Neural cell (in vitro differentiated cells): Measurements from ENCODE around the gene CETP. TPM values are rescaled to one million over a fixed set of nuclear protein-coding genes. Genes with fewer than 3 reads are reported as not detected.

ENCODE experiments used
- H2AFZ ChIP-seq: fragments of 200-600, 300-800 bp; sonication (generic), shearing (Covaris generic); 2 replicates; pipeline ENCODE4 v1.6.0; 2014; ENCODE audit warnings: low read depth, mild to moderate bottlenecking, antibody characterized with exemption, low read length, moderate library complexity
- H3F3A ChIP-seq: fragments of 200-600 bp; shearing (Covaris generic); 2 replicates; pipeline ENCODE4 v1.6.1; 2016; ENCODE audit warnings: mild to moderate bottlenecking, moderate library complexity, mixed read lengths, antibody characterized with exemption, low read length; ENCODE audit not compliant: insufficient read depth, poor library complexity, severe bottlenecking
- H3K27ac ChIP-seq: fragments of 200-600, 300-800 bp; sonication (generic), shearing (Covaris generic); 2 replicates; pipeline ENCODE4 v1.5.1; 2014; ENCODE audit warnings: mild to moderate bottlenecking, low read length, moderate library complexity
- H3K27me3 ChIP-seq: fragments of 300-800, 200-600 bp; sonication (generic), shearing (Covaris generic); 2 replicates; pipeline ENCODE4 v1.6.0; 2014; ENCODE audit warnings: mild to moderate bottlenecking, low read depth, low read length, moderate library complexity; ENCODE audit not compliant: insufficient read depth
- H3K36me3 ChIP-seq: fragments of 300-800, 200-600 bp; sonication (generic), shearing (Covaris generic); 2 replicates; pipeline ENCODE4 v1.5.1; 2014; ENCODE audit warnings: mild to moderate bottlenecking, antibody characterized with exemption, low read length, moderate library complexity; ENCODE audit not compliant: insufficient read depth
- H3K4me2 ChIP-seq: fragments of 300-800, 200-600 bp; sonication (generic), shearing (Covaris generic); 2 replicates; pipeline ENCODE4 v1.6.0; 2014; ENCODE audit warnings: mild to moderate bottlenecking, low read length
- H3K4me3 ChIP-seq: fragments of 300-800, 200-600 bp; sonication (generic), shearing (Covaris generic); 2 replicates; pipeline ENCODE4 v1.5.1; 2014; ENCODE audit warnings: mild to moderate bottlenecking, low read length, moderate library complexity
- H3K79me2 ChIP-seq: fragments of 200-600 bp; shearing (Covaris generic); replicated peaks from 2 replicates; pipeline ENCODE4 v1.6.0; 2014; ENCODE audit warnings: mild to moderate bottlenecking, low read length, moderate library complexity; ENCODE audit not compliant: insufficient read depth
- H3K9ac ChIP-seq: fragments of 300-800, 200-600 bp; sonication (generic), shearing (Covaris generic); 2 replicates; pipeline ENCODE4 v1.6.1; 2016; ENCODE audit warnings: mild to moderate bottlenecking, low read length, mixed read lengths
- H3K9me2 ChIP-seq: fragments of 200-600 bp; shearing (Covaris generic); 2 replicates; pipeline ENCODE4 v1.6.1; 2016; ENCODE audit warnings: mild to moderate bottlenecking, low read length, mixed read lengths; ENCODE audit not compliant: insufficient read depth
- H3K9me3 ChIP-seq: fragments of 200-600, 300-800 bp; sonication (generic), shearing (Covaris generic); 2 replicates; pipeline ENCODE4 v1.6.1; 2016; ENCODE audit warnings: mild to moderate bottlenecking, mixed run types, low read length, moderate library complexity, mixed read lengths
- H4K20me1 ChIP-seq: fragments of 200-600 bp; shearing (Covaris generic); 2 replicates; pipeline ENCODE4 v1.6.1; 2016; ENCODE audit warnings: mild to moderate bottlenecking, mixed run types; ENCODE audit not compliant: insufficient read depth
- CTCF ChIP-seq: fragments of 450-650 bp; IDR thresholded peaks from 2 replicates; pipeline ENCODE4 v1.5.1; 2014; ENCODE audit warnings: antibody characterized with exemption, mild to moderate bottlenecking, moderate library complexity; ENCODE audit not compliant: poor library complexity, severe bottlenecking
- EP300 ChIP-seq: fragments of 450-650 bp; conservative IDR thresholded peaks from 2 replicates; pipeline ENCODE4 v1.6.1; 2014; ENCODE audit warnings: antibody characterized with exemption, mild to moderate bottlenecking, moderate library complexity; ENCODE audit not compliant: poor library complexity, severe bottlenecking
- EZH2 ChIP-seq: fragments of 200-600, 300-800 bp; shearing (Covaris generic), sonication (generic); IDR thresholded peaks from 2 replicates; pipeline ENCODE4 v1.6.1; 2014; ENCODE audit warnings: antibody characterized with exemption, low read length, borderline replicate concordance, mild to moderate bottlenecking; ENCODE audit not compliant: insufficient read depth, poor library complexity, severe bottlenecking
- MXI1 ChIP-seq: fragments of 450-650 bp; conservative IDR thresholded peaks from 2 replicates; pipeline ENCODE4 v1.6.1; 2014; ENCODE audit warnings: antibody characterized with exemption, mild to moderate bottlenecking; ENCODE audit not compliant: poor library complexity, severe bottlenecking
- POLR2AphosphoS5 ChIP-seq: IDR thresholded peaks from 2 replicates; pipeline ENCODE4 v1.6.1; 2012
- RAD21 ChIP-seq: fragments of 450-650 bp; conservative IDR thresholded peaks from 2 replicates; pipeline ENCODE4 v1.6.1; 2014; ENCODE audit warnings: antibody characterized with exemption, mild to moderate bottlenecking, moderate library complexity
- REST ChIP-seq: IDR thresholded peaks from 2 replicates; pipeline ENCODE4 v1.6.1; 2012; ENCODE audit warnings: borderline replicate concordance
- SMC3 ChIP-seq: fragments of 450-650 bp; conservative IDR thresholded peaks from 2 replicates; pipeline ENCODE4 v1.6.1; 2014; ENCODE audit warnings: antibody characterized with exemption, mild to moderate bottlenecking, moderate library complexity; ENCODE audit not compliant: poor library complexity
- TAF1 ChIP-seq: IDR thresholded peaks from 2 replicates; pipeline ENCODE4 v1.6.1; 2012; ENCODE audit warnings: low read depth
- polyA plus RNA-seq: library from polyadenylated mRNA; depleted of rRNA; stranded (reverse); fragments of >200 nt; gene quantifications from 2 replicates; pipeline ENCODE4 v1.2.3, GENCODE V29; 2014

The CETP gene
- polyA plus RNA-seq, 1 donor from 2014 or later, result not detected

- Histone ChIP-seq H3K27ac (no peak overlapping the region), H3K4me2 (no peak overlapping the region), H3K9me3 (no peaks in the 10 kb centered on the region), H4K20me1 (no peaks in the 10 kb centered on the region), H3F3A (no peaks in the 10 kb centered on the region), H2AFZ (no peak overlapping the region), H3K9ac (no peak overlapping the region), H3K36me3 (no peaks in the 10 kb centered on the region), H3K9me2 (no peaks in the 10 kb centered on the region), H3K27me3 (peaks cover 30% of the 10 kb centered on the region), H3K4me3 (no peak overlapping the region), H3K79me2 (no peaks in the 10 kb centered on the region)
- TF ChIP-seq SMC3 (no peak), EP300 (no peak), TAF1 (no peak), EZH2 (no peak), MXI1 (no peak), POLR2AphosphoS5 (no peak), CTCF (no peak), RAD21 (no peak), REST (no peak)
Measured at GRCh38 chr16:56993204-56993603, 31.5 kb downstream of the CETP start.

- Histone ChIP-seq H3K4me2 (no peak overlapping the region), H3K9ac (no peak overlapping the region), H3K9me2 (no peaks in the 10 kb centered on the region), H3F3A (no peaks in the 10 kb centered on the region), H3K4me3 (no peak overlapping the region), H2AFZ (no peak overlapping the region), H4K20me1 (no peaks in the 10 kb centered on the region), H3K27ac (no peak overlapping the region), H3K36me3 (no peaks in the 10 kb centered on the region), H3K27me3 (peaks cover 19% of the 10 kb centered on the region), H3K79me2 (no peaks in the 10 kb centered on the region), H3K9me3 (no peaks in the 10 kb centered on the region)
- TF ChIP-seq RAD21 (no peak), TAF1 (no peak), REST (no peak), MXI1 (no peak), CTCF (no peak), EP300 (no peak), POLR2AphosphoS5 (no peak), EZH2 (no peak), SMC3 (no peak)
Measured at GRCh38 chr16:56994311-56994710, 32.6 kb downstream of the CETP start.
